T-helper 1 cell treated with Interleukin-12 subunit alpha and Interleukin-12 subunit beta and Interleukin-4 antibody, amounts not matched to agents 30 ng/mL and 1 ng/mL, for 36 hours (primary cell): ENCODE measurements around the gene KCTD5. TPM values are rescaled to one million over a fixed set of nuclear protein-coding genes. Genes with fewer than 3 reads are reported as not detected.
"Not testable (repeated sequence)": the region's sequence is repeated elsewhere in the genome, so short reads cannot be mapped to it uniquely, and the experiment has no call there.

Experiments used
- intact Hi-C: fragments of 100-400 bp; cut with micrococcal nuclease; formaldehyde crosslinking; loops from one replicate; pipeline ENCODE4 v1.15.1; 2024
- total RNA-seq: library from RNA; stranded (reverse); gene quantifications from 2 replicates; pipeline ENCODE4 v1.2.3, GENCODE V29; 2022

The KCTD5 gene
- total RNA-seq, 1 donor from 2014 or later, result 41.8 TPM

- intact Hi-C loops, result loop anchor here (2.0 to 10.0 kb wide), 3 partner anchors 233 to 899 kb away; partner anchors contain the start of genes EME2, MRPS34, NME3 and TRAF7
Measured at GRCh38 chr16:2671741-2672140, 10.6 kb upstream of the KCTD5 start.

- intact Hi-C loops, result loop anchor here (1.0 to 10.0 kb wide), 7 partner anchors 9 to 901 kb away; partner anchors contain the start of genes EME2, KCTD5, MRPS34 and NME3
Measured at GRCh38 chr16:2673066-2673999, 9.0 kb upstream of the KCTD5 start.

DNA sequence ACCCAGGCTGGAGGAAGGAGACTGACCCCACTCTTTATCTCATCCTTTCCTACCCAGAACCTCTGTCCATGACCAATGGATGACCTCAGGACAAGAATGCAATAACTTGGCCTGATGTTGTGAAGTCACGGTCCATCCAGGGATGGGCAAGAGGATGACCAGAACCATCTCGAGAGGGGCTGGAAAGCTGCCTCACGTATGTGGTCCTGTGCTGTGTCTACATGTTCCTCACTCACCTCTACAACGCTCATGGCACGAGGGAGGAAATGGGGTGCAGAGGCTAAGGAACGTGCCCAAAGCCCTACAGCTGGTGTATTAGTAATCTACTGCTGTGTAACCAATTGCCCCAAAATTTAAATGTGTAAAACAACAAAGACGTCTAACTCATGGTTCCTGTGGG is 7.3 kb upstream of the KCTD5 start:
- intact Hi-C loops, result loop anchor here (10.0 kb wide), 1 partner anchor 520 kb away; the partner anchor contains the start of gene TRAF7

DNA sequence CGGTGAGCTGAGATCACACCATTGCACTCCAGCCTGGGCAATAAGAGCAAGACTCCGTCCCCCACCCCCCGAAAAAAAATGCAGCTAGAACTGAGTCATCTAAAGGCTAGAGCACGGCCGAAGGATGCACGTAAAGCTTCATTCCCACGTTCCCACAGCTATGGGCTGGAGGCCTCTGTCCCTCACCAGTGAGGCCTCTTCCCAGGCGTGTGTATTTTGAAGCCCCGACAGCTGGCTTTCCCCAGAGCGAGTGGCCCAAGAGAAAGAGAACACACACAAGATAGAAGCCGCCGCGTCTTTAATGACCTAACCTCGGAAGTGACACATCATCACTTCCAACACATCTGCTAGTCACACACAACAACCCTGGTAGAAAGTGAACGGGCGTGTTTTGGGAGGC is 6.6 kb upstream of the KCTD5 start:
- intact Hi-C loops, result loop anchor here (10.0 kb wide), 1 partner anchor 521 kb away; the partner anchor contains the start of gene TRAF7

DNA sequence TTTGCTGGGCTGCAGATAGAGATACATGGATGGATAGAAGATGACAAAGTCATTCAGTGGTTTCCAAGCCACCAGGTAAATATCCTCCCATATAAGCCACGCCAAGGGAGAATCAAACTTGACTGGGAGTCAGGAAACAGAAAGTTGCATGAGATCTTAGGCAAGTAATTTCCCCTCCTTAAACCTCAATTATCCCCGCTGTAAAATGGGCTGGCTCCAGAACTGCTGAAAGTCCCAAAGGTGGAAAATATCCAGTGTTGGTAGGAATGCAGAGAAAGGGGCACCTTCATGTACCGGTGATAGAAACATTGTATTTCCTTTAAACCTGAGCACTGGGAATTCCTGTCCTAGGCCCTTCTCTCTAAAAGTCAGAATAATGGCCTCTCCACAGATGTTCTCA is 5.4 kb upstream of the KCTD5 start:
- intact Hi-C loops, result loop anchor here (10.0 kb wide), 1 partner anchor 522 kb away; the partner anchor contains the start of gene TRAF7

GRCh38 chr16:2678206-2678965 is 3.9 kb upstream of the KCTD5 start:
- intact Hi-C loops, result loop anchor here (10.0 kb wide), 1 partner anchor 524 kb away; the partner anchor contains the start of gene TRAF7

DNA sequence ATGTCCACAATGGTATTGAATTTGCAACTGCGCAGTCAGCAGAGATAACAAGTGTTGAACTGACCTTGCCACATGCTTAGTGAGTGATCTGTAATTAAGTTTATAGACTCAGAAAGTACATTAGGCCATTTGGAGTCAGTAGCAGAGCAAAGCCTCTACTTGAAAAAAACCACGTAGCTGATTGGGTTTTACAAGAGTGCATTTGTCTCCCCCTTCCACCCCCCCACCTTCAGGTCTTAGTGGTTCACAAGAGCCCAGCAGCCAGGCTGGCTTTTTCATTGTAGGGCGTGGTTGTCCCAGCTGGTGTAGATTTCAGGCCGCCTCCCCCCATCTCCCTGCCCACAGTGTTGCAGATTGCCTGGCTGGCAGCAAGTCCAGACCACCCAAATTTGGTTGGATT is 2.4 kb upstream of the KCTD5 start:
- intact Hi-C loops, result loop anchor here (5.0 to 10.0 kb wide), 2 partner anchors 97 to 525 kb away; partner anchors contain the start of genes ELOB and TRAF7

GRCh38 chr16:2680360-2680759 is 2.0 kb upstream of the KCTD5 start:
- intact Hi-C loops, result loop anchor here (5.0 kb wide), 1 partner anchor 97 kb away; the partner anchor contains the start of gene ELOB

- intact Hi-C loops, result loop anchor here (2.0 to 5.0 kb wide), 2 partner anchors 94 to 200 kb away; partner anchors contain the start of genes ELOB and FLYWCH2
Measured at GRCh38 chr16:2683041-2683440, 718 bp downstream of the KCTD5 start.

DNA sequence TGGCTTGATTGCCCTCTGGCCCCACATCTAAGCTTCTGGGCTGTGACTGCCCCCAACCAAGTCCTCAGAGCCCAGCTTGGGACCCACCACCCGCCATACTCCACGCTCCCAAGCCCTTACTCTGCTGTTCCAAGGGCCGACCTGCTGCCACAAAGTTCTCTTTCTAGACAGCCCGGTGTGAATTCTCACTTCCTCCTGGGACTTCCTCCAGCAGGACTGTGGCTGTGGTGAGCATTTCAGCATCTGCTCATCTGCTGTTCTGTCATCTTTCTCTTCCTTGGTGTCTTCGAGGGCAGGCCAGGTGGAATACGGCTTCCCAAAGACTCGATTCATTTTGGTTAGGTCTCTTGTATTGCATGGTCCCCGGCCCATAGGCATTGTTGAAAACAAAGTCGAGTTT is 3.8 kb downstream of the KCTD5 start:
- intact Hi-C loops, result not testable (repeated sequence)

DNA sequence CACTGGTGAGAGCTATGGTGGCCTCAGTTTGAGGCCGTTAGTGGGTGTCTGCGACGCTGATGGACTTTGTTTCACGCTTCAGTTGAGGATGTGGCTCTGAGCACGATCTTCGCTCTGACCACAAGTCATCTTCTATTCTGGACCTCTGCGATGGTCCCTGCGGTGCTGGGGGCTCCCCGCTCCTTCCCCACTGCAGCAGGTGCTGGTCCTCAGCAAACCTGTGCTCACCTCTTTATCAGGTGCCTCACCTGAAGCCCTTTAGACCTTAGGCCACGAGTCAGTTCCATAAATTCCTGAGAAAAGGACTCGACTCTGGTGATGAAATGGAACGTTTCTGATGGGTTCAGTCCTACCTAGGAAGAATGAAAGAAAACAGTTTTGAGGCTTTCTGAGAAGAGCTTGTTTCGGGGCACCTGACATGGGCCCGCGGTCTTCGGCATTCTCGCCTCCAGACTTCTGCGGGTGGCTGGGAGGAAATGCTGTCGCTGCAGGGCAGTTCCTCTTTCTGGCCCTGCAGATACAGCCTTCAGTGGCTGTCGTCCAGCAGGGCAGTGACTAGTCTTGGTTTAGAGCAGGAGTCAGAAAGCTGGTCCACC is 4.7 kb downstream of the KCTD5 start:
- intact Hi-C loops, result no loop called here

GRCh38 chr16:2687531-2688308 is 5.4 kb downstream of the KCTD5 start:
- intact Hi-C loops, result no loop called here

- intact Hi-C loops, result not testable (repeated sequence)
Measured at GRCh38 chr16:2689422-2689821, 7.1 kb downstream of the KCTD5 start.

GRCh38 chr16:2689968-2690801 is 7.9 kb downstream of the KCTD5 start:
- intact Hi-C loops, result no loop called here

- intact Hi-C loops, result no loop called here
Measured at GRCh38 chr16:2690852-2691251, 8.5 kb downstream of the KCTD5 start.

- intact Hi-C loops, result no loop called here
Measured at GRCh38 chr16:2691491-2692248, 9.3 kb downstream of the KCTD5 start.

- intact Hi-C loops, result no loop called here
Measured at GRCh38 chr16:2692251-2692947, 10.1 kb downstream of the KCTD5 start.
